ENCODE measurements around the gene ACBD6. TPM values are rescaled to one million over a fixed set of nuclear protein-coding genes. Genes with fewer than 3 reads are reported as not detected.
"Not testable (repeated sequence)": the region's sequence is repeated elsewhere in the genome, so short reads cannot be mapped to it uniquely, and the experiment has no call there.

Gene ACBD6
- total RNA-seq, 2 experiments from 2014 or later, result 45.6 to 46.8 TPM

GRCh38 chr1:180489313-180489712 is 13.1 kb downstream of the ACBD6 start:
- CTCF ChIA-PET, result interaction anchor here (0.9 to 1.5 kb wide), 5 partner anchors 10 to 26 kb away, joined by 3 to 6 read pairs (median 5); no protein-coding TSS in a partner anchor
- POLR2A ChIA-PET, result interaction anchor here (0.7 kb wide), 1 partner anchor 534 kb away, joined by 3 read pairs; no protein-coding TSS in a partner anchor
- no peak overlapping the region for H3K27ac Mint-ChIP-seq
- H3K4me1 Mint-ChIP-seq, result peaks cover 6% of the 10 kb centered on the region
- no peak overlapping the region for H3K4me3 Mint-ChIP-seq
- ATAC-seq, result no peak
- DNase-seq, result no peak
- H3K9me3 Mint-ChIP-seq (ENCODE audit: low read depth), result no peaks in the 10 kb centered on the region
- H3K36me3 Mint-ChIP-seq (ENCODE audit: low read depth), result peaks cover 27% of the 10 kb centered on the region
- no peaks in the 10 kb centered on the region for H3K27me3 Mint-ChIP-seq
- intact Hi-C loops (cut with DNase I, micrococcal nuclease), result loop anchor here in 1 of 2 experiments (10.0 kb wide), 1 partner anchor 785 kb away; no protein-coding TSS in a partner anchor

DNA sequence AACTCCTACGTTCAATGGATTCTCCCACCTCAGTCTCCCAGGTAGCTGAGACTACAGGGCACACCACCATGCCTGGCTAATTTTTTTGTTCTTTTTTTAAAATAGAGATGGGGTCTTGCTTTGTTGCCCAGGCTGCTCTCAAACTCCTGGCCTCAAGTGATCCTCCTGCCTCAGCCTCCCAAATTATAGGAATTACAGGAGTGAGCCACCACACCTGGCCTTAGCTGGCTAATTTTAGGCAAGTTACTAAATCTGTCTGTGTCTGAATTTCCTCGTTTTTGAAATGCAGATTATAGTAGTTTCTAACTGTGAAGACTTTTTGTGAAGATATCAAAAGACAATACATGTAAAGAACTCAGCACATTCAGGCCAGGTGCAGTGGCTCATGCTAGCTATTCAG is 13.7 kb downstream of the ACBD6 start:
- no peak for DNase-seq
- POLR2A ChIA-PET, result interaction anchor here (0.6 kb wide), 1 partner anchor 12 kb away, joined by 3 read pairs; no protein-coding TSS in a partner anchor
- CTCF ChIA-PET, result interaction anchor here (0.6 to 1.5 kb wide), 7 partner anchors 10 to 263 kb away, joined by 3 to 6 read pairs (median 4); no protein-coding TSS in a partner anchor
- no peak for ATAC-seq
- Mint-ChIP-seq H3K4me3 (no peak overlapping the region), H3K27ac (no peak overlapping the region), H3K4me1 (peaks cover 7% of the 10 kb centered on the region), H3K36me3 (ENCODE audit: low read depth) (peaks cover 26% of the 10 kb centered on the region), H3K27me3 (no peaks in the 10 kb centered on the region), H3K9me3 (ENCODE audit: low read depth) (no peaks in the 10 kb centered on the region)
- intact Hi-C loops (cut with DNase I, micrococcal nuclease), result loop anchor here in 1 of 2 experiments (10.0 kb wide), 1 partner anchor 784 kb away; no protein-coding TSS in a partner anchor

DNA sequence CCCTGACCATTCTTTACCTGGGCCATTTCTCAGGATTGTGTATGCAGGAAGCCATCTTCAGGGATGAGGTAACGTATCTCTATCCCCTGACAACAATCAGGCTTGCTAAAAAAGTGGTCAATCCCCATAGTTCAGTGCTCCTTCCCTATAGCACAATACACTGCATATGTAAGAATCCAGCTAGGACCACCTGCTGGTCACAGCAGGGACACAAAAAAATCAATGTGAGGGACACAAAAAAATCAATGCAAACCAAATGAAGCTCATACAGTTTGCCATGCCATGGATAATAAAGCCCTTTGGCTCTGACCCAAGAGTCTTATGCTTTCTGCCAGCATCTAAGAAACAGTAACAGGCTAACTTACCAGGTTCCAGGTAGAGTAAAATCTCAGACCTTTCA is 16.3 kb downstream of the ACBD6 start:
- POLR2A ChIA-PET, result no interaction called here
- ATAC-seq (no peak), DNase-seq (no peak)
- peaks cover 17% of the 10 kb centered on the region for H3K4me1 Mint-ChIP-seq
- H3K4me3 Mint-ChIP-seq, result no peak overlapping the region
- H3K27me3 Mint-ChIP-seq, result no peaks in the 10 kb centered on the region
- CTCF ChIA-PET, result interaction anchor here (0.6 kb wide), 1 partner anchor 123 kb away, joined by 3 read pairs; no protein-coding TSS in a partner anchor
- H3K36me3 Mint-ChIP-seq (ENCODE audit: low read depth), result peaks cover 16% of the 10 kb centered on the region
- intact Hi-C loops (cut with DNase I, micrococcal nuclease), result loop anchor here in 1 of 2 experiments (10.0 kb wide), 1 partner anchor 781 kb away; no protein-coding TSS in a partner anchor
- H3K9me3 Mint-ChIP-seq (ENCODE audit: low read depth), result no peaks in the 10 kb centered on the region
- no peak overlapping the region for H3K27ac Mint-ChIP-seq

DNA sequence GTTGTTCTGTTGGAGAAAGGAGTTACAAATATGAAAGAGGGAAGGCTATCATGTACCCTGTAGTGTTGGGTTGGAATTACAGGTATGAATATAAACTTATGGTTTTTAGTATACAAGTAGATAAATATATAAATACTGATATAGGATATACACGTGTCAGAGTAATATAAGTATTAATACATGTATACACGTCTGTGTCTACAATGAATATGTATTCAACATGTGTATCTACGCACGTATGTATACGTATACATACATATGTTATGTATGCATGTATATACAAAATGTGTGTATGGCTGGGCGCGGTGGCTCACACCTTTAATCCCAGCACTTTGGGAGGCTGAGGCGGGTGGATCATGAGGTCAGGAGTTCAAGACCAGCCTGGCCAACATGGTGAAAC is 17.9 kb downstream of the ACBD6 start:
- Mint-ChIP-seq H3K9me3 (ENCODE audit: low read depth) (no peaks in the 10 kb centered on the region), H3K36me3 (ENCODE audit: low read depth) (peaks cover 17% of the 10 kb centered on the region), H3K4me1 (peaks cover 17% of the 10 kb centered on the region), H3K27me3 (no peaks in the 10 kb centered on the region), H3K27ac (no peak overlapping the region), H3K4me3 (no peak overlapping the region)
- ChIA-PET CTCF (no interaction called here), POLR2A (no interaction called here)
- DNase-seq (no peak), ATAC-seq (no peak)
- intact Hi-C loops (cut with DNase I, micrococcal nuclease), result loop anchor here in 1 of 2 experiments (5.0 to 10.0 kb wide), 2 partner anchors 297 to 780 kb away; no protein-coding TSS in a partner anchor

DNA sequence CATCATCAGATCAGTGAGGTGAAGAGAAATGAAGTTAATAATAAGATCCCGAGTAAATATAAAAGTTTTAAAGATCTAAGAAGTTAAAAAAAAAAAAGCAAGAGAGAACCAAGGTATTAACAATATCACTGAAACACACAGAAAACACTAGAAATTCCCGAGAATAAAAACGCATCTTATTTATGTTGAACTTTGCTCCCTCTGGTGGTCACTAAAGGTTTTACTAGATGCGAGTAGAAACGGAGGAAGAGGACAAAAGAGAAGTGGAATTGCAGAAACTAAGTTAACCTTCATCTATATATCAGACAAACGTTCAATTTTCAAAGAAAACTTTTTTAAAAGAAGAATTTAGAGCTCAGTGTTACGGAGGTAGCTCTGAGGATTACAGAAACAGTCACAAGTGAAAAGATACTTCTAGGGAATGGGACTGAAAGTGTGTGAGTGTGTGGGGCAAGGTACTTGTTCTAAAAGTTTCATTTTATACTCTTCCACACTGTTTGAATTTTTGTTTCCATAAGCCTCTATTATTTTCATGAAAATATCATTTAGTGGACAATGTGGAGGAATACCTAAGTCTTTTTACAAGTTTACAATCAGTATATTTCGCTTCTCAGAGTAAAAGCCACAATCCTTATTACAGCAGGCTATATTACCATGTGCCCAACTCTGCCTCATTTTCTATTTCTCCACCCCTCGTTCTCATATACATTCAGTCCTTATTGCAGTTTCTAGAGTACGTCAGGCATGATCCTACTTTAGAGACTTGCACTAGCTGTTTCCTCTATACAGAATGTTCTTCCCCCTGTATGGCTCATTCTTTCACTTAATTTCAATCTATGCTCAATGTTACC is 19.7 kb downstream of the ACBD6 start:
- Mint-ChIP-seq H3K4me3 (no peak overlapping the region), H3K27ac (no peak overlapping the region), H3K27me3 (no peaks in the 10 kb centered on the region), H3K9me3 (ENCODE audit: low read depth) (no peaks in the 10 kb centered on the region), H3K4me1 (peaks cover 17% of the 10 kb centered on the region), H3K36me3 (ENCODE audit: low read depth) (peaks cover 23% of the 10 kb centered on the region)
- ChIA-PET POLR2A (no interaction called here), CTCF (interaction anchor here (0.6 to 3.5 kb wide), 31 partner anchors 8 to 1731 kb away, joined by 3 to 31 read pairs (median 4); partner anchors contain the start of gene ACBD6)
- intact Hi-C loops (cut with DNase I, micrococcal nuclease), result loop anchor here in 1 of 2 experiments (1.0 to 10.0 kb wide), 4 partner anchors 118 to 778 kb away; no protein-coding TSS in a partner anchor
- ATAC-seq (peak; percentile 64), DNase-seq (no peak)

GRCh38 chr1:180470031-180470430 is 32.3 kb downstream of the ACBD6 start:
- H3K9me3 Mint-ChIP-seq (ENCODE audit: low read depth), result peaks cover 6% of the 10 kb centered on the region
- DNase-seq (no peak), ATAC-seq (no peak)
- H3K4me1 Mint-ChIP-seq, result peaks cover 2% of the 10 kb centered on the region
- intact Hi-C loops (cut with DNase I, micrococcal nuclease), result no loop called here
- H3K36me3 Mint-ChIP-seq (ENCODE audit: low read depth), result peaks cover 31% of the 10 kb centered on the region
- ChIA-PET CTCF (interaction anchor here (0.6 kb wide), 2 partner anchors 191 to 217 kb away, joined by 3 to 4 read pairs; no protein-coding TSS in a partner anchor), POLR2A (no interaction called here)
- H3K27ac Mint-ChIP-seq, result no peak overlapping the region
- H3K4me3 Mint-ChIP-seq, result no peak overlapping the region
- no peaks in the 10 kb centered on the region for H3K27me3 Mint-ChIP-seq

- ChIA-PET POLR2A (no interaction called here), CTCF (no interaction called here)
- H3K4me1 Mint-ChIP-seq, result peaks cover 2% of the 10 kb centered on the region
- intact Hi-C loops (cut with DNase I, micrococcal nuclease), result no loop called here
- no peak overlapping the region for H3K4me3 Mint-ChIP-seq
- no peak for ATAC-seq
- peaks cover 20% of the 10 kb centered on the region for H3K9me3 Mint-ChIP-seq (ENCODE audit: low read depth)
- DNase-seq, result no peak
- H3K27me3 Mint-ChIP-seq, result no peaks in the 10 kb centered on the region
- H3K36me3 Mint-ChIP-seq (ENCODE audit: low read depth), result peaks cover 44% of the 10 kb centered on the region
- H3K27ac Mint-ChIP-seq, result no peak overlapping the region
Observed at GRCh38 chr1:180468311-180468710, 34.1 kb downstream of the ACBD6 start.

DNA sequence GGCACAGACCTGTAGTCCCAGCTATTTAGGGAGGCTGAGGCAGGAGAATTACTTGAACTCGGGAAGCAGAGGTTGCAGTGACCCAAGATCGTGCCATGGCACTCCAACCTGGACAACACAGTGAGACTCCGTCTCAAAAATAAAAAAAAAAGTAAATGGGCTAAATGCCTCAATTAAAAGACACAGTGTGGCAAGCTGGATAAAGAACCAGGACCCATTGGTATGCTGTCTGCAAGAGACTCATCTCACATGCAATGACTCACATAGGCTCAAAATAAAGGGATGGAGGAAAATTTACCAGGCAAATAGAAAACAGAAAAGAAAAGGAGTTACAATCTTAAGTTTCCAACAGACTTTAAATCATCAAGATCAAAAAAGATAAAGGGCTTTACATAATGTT is 40.3 kb downstream of the ACBD6 start:
- H3K36me3 Mint-ChIP-seq (ENCODE audit: low read depth), result peaks cover 59% of the 10 kb centered on the region
- ATAC-seq, result no peak
- intact Hi-C loops (cut with DNase I, micrococcal nuclease), result no loop called here
- CTCF ChIA-PET, result interaction anchor here (1.1 to 4.3 kb wide), 3 partner anchors 16 to 33 kb away, joined by 3 to 25 read pairs (median 8); no protein-coding TSS in a partner anchor
- POLR2A ChIA-PET, result no interaction called here
- no peaks in the 10 kb centered on the region for H3K27me3 Mint-ChIP-seq
- peaks cover 43% of the 10 kb centered on the region for H3K9me3 Mint-ChIP-seq (ENCODE audit: low read depth)
- no peak overlapping the region for H3K4me3 Mint-ChIP-seq
- no peak overlapping the region for H3K27ac Mint-ChIP-seq
- peaks cover 12% of the 10 kb centered on the region for H3K4me1 Mint-ChIP-seq
- DNase-seq, result no peak

GRCh38 chr1:180461682-180462081 is 40.7 kb downstream of the ACBD6 start:
- H3K4me3 Mint-ChIP-seq, result not testable (repeated sequence)
- CTCF ChIA-PET, result interaction anchor here (0.9 to 4.3 kb wide), 5 partner anchors 14 to 33 kb away, joined by 3 to 25 read pairs (median 5); no protein-coding TSS in a partner anchor

GRCh38 chr1:180458807-180459206 is 43.6 kb downstream of the ACBD6 start:
- H3K4me3 Mint-ChIP-seq, result no peak overlapping the region
- no peak overlapping the region for H3K27ac Mint-ChIP-seq
- H3K27me3 Mint-ChIP-seq, result no peaks in the 10 kb centered on the region
- H3K4me1 Mint-ChIP-seq, result peaks cover 10% of the 10 kb centered on the region
- no peak for ATAC-seq
- no peak for DNase-seq
- peaks cover 38% of the 10 kb centered on the region for H3K9me3 Mint-ChIP-seq (ENCODE audit: low read depth)
- POLR2A ChIA-PET, result no interaction called here
- CTCF ChIA-PET, result interaction anchor here (0.6 to 1.3 kb wide), 3 partner anchors 10 to 52 kb away, joined by 3 to 5 read pairs (median 4); no protein-coding TSS in a partner anchor
- peaks cover 63% of the 10 kb centered on the region for H3K36me3 Mint-ChIP-seq (ENCODE audit: low read depth)
- intact Hi-C loops (cut with DNase I, micrococcal nuclease), result no loop called here

More at GRCh38 chr1:180461682-180462081, 40.7 kb downstream of the ACBD6 start:
- Mint-ChIP-seq H3K9me3 (ENCODE audit: low read depth) (peaks cover 44% of the 10 kb centered on the region), H3K36me3 (ENCODE audit: low read depth) (peaks cover 61% of the 10 kb centered on the region), H3K4me1 (peaks cover 12% of the 10 kb centered on the region)
- ATAC-seq; intact Hi-C loops (cut with DNase I, micrococcal nuclease); H3K27me3 Mint-ChIP-seq; H3K27ac Mint-ChIP-seq; DNase-seq; POLR2A ChIA-PET: not testable (repeated sequence)

DNA sequence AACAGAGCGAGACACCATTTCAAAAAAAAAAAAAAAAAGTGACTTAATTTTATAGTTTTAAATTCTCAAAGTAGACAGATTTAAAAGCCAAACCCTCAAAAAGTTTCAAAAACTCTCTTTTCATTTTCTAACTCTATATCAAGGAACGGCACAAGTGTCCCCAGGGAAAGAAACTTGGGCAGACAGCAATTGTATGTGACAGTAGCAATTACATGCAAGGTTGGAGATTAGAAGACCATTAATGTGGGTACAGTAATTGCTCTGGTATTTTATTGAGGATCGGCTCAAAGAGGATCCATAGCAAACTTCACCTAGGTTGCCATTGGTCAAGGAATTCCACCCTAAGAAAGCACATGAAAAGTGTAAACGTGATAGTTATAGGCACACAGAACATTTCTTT is 46.2 kb downstream of the ACBD6 start:
- Mint-ChIP-seq H3K4me3 (no peak overlapping the region), H3K27me3 (no peaks in the 10 kb centered on the region), H3K4me1 (peaks cover 14% of the 10 kb centered on the region), H3K36me3 (ENCODE audit: low read depth) (peaks cover 56% of the 10 kb centered on the region), H3K27ac (no peak overlapping the region), H3K9me3 (ENCODE audit: low read depth) (peaks cover 29% of the 10 kb centered on the region)
- no peak for DNase-seq
- ATAC-seq, result no peak
- POLR2A ChIA-PET, result no interaction called here
- CTCF ChIA-PET, result interaction anchor here (1.0 kb wide), 1 partner anchor 22 kb away, joined by 5 read pairs; no protein-coding TSS in a partner anchor
- intact Hi-C loops (cut with DNase I, micrococcal nuclease), result no loop called here

All from activated CD4-positive, alpha-beta T cell treated with anti-CD3 and anti-CD28 coated beads for 36 hours (primary cell).